Pancreas (tissue), 10 donors: ENCODE results near the gene NINJ1. TPM values are rescaled to one million over a fixed set of nuclear protein-coding genes. Genes with fewer than 3 reads are reported as not detected.

Experiments
- ATAC-seq, 4 donors: fragments of 200-7000 bp; cut with Tn5 transposase; one replicate each; pipeline versions ENCODE4 v1.8.0 to v1.9.1; 2020; ENCODE audit warnings: mild to moderate bottlenecking in 4 of 4, moderate library complexity in 4 of 4
- DNase-seq, 6 donors: peaks; one replicate each; pipeline ENCODE4 v3.0.0-alpha.2; 2020
- FAIRE-seq: peaks from 2 replicates; lab custom pipeline; 2012; peaks lifted over from hg19 to GRCh38; lab: Jason Lieb, UNC
- H3K27ac ChIP-seq, 4 donors: fragments of 200-600 bp; sonication (generic); 1 replicate in 3 of 4; 2 replicates in 1 of 4; pipeline versions ENCODE4 v1.5.0 to v1.8.0; 2020
- H3K27me3 ChIP-seq, 4 donors: fragments of 200-600 bp; one replicate each; pipeline ENCODE4 v1.8.0; 2021
- H3K36me3 ChIP-seq, 3 donors: fragments of 200-600 bp; sonication (generic) in 1 of 3; one replicate each; pipeline versions ENCODE4 v1.5.0 to v1.8.0; 2020 to 2021
- H3K4me1 ChIP-seq, 3 donors: fragments of 200-600 bp; one replicate each; pipeline ENCODE4 v1.8.0; 2021
- H3K4me3 ChIP-seq, 4 donors: fragments of 200-600 bp; sonication (generic) in 2 of 4; one replicate each; pipeline versions ENCODE4 v1.5.0 to v1.8.0; 2020 to 2021
- H3K9me3 ChIP-seq, 4 donors: fragments of 200-600 bp; one replicate each; pipeline ENCODE4 v1.8.0; 2021
- CTCF ChIP-seq, 4 donors: fragments of 200-600 bp; sonication (generic) in 3 of 4; IDR thresholded peaks; one replicate each; pipeline versions ENCODE4 v1.5.0 to v1.8.0; 2021; ENCODE audit warnings: antibody characterized with exemption in 4 of 4
- whole genome bisulfite sequencing, 2 donors: extraction: QIAGEN DNeasy Blood & Tissue Kit; methylation state at CpG; one replicate each; pipeline ENCODE4 v1.1.7; 2013; 5-methylcytosine and 5-hydroxymethylcytosine counted together
- intact Hi-C, 3 donors: fragments of 100-400 bp; cut with DNase I; formaldehyde crosslinking; loops; one replicate each; pipeline versions ENCODE4 v1.11.1 to v1.14.2; 2022
- polyA plus RNA-seq, 2 donors: library from polyadenylated mRNA; stranded (reverse); fragments of 200-250 nt; gene quantifications; one replicate each; pipeline ENCODE4 v1.2.3, GENCODE V29; 2013
- total RNA-seq, 6 donors: library from RNA; stranded (reverse); fragmentation: NEBNext Ultra II Directional in 4 of 6; extraction: Animal tissue kit (Norgen Biotek cat#: 25700) in 4 of 6; gene quantifications; one replicate each; pipeline versions ENCODE4 v1.2.1 to v1.2.4, GENCODE V29; 2021 to 2023
- donor health status: healthy with polysubstance abuse.
- donor health status: DM: no; HTN: no; CAD: no; lungs with moderate emphysema.
- donor health status: DM: no; HTN: no; CAD: no.
- donor health status: control.
- donor health status: control.
- donor health status: Bipolar disorder and iron deficiency.
- donor health status: DM: yes; HTN: yes; CAD: no.
- donor health status: DM: no; HTN: no; CAD: no.
- donor health status: DM: no; HTN: no; CAD: no.
- donor health status: DM: yes; HTN: yes; CAD: no.

NINJ1 gene
- total and polyA plus RNA-seq, 8 donors = 15.6 to 33.2 (median 21.3) TPM

- intact Hi-C loops = no loop called here
- DNase-seq (peak in 5 of 6 donors; percentile 4 to 61 (median 22)), FAIRE-seq (no peak), ATAC-seq (no peak)
- Histone ChIP-seq H3K9me3 (no peaks in the 10 kb centered on the region), H3K27ac (no peak overlapping the region), H3K36me3 (peaks cover 0 to 23% (median 11%) of the 10 kb centered on the region in 3 donors), H3K4me1 (peaks cover 3 to 9% (median 4%) of the 10 kb centered on the region in 3 donors), H3K27me3 (no peaks in the 10 kb centered on the region), H3K4me3 (no peak overlapping the region)
- no peak for TF ChIP-seq CTCF (IDR thresholded peaks at IDR 0.05)
- WGBS, 2 donors = 89 to 90% methylated on average over 14 of the region's 14 CpGs
These were observed 11.3 kb downstream of the NINJ1 start for GRCh38 chr9:93122721-93123221.

- WGBS, 2 donors = 88% methylated on average over 20 of the region's 20 CpGs
- Histone ChIP-seq H3K4me1 (peaks cover 3 to 9% (median 4%) of the 10 kb centered on the region in 3 donors), H3K9me3 (no peaks in the 10 kb centered on the region), H3K36me3 (peaks cover 0 to 23% (median 11%) of the 10 kb centered on the region in 3 donors), H3K27ac (no peak overlapping the region), H3K4me3 (no peak overlapping the region), H3K27me3 (no peaks in the 10 kb centered on the region)
- ATAC-seq (no peak), FAIRE-seq (no peak), DNase-seq (peak in 4 of 6 donors; percentile 15 to 75 (median 38))
- intact Hi-C loops = no loop called here
- TF ChIP-seq CTCF (IDR thresholded peaks at IDR 0.05) = no peak
These were observed 12.5 kb downstream of the NINJ1 start for GRCh38 chr9:93121316-93122241.

GRCh38 chr9:93120846-93121315 is 13.2 kb downstream of the NINJ1 start:
- FAIRE-seq (no peak), ATAC-seq (no peak), DNase-seq (peak in 4 of 6 donors; percentile 13 to 63 (median 42))
- H3K9me3 ChIP-seq = no peaks in the 10 kb centered on the region
- 90 to 91% methylated on average over 11 of the region's 11 CpGs for WGBS, 2 donors
- TF ChIP-seq CTCF (IDR thresholded peaks at IDR 0.05) = no peak
- H3K27ac ChIP-seq = peak overlapping the region in 2 of 4 donors; percentile 39 to 62
- no peaks in the 10 kb centered on the region for H3K27me3 ChIP-seq
- intact Hi-C loops = no loop called here
- H3K36me3 ChIP-seq = peaks cover 0 to 23% (median 11%) of the 10 kb centered on the region in 3 donors
- H3K4me1 ChIP-seq = peaks cover 3 to 9% (median 4%) of the 10 kb centered on the region in 3 donors
- H3K4me3 ChIP-seq = no peak overlapping the region

GRCh38 chr9:93119953-93120845 is 13.9 kb downstream of the NINJ1 start:
- peak overlapping the region in 2 of 4 donors; percentile 39 to 64 for H3K27ac ChIP-seq
- DNase-seq (peak; percentile 85 to 94 (median 92)), FAIRE-seq (no peak), ATAC-seq (peak; percentile 89 to 92 (median 90))
- TF ChIP-seq CTCF (IDR thresholded peaks at IDR 0.05) = peak in 3 of 4 donors; percentile 26 to 43 (median 31)
- no peaks in the 10 kb centered on the region for H3K9me3 ChIP-seq
- 41 to 52% methylated on average over 23 of the region's 23 CpGs for WGBS, 2 donors
- intact Hi-C loops = no loop called here
- peaks cover 0 to 17% (median 11%) of the 10 kb centered on the region in 3 donors for H3K36me3 ChIP-seq
- peaks cover 3 to 9% (median 4%) of the 10 kb centered on the region in 3 donors for H3K4me1 ChIP-seq
- no peaks in the 10 kb centered on the region for H3K27me3 ChIP-seq
- no peak overlapping the region for H3K4me3 ChIP-seq
